Activated CD4-positive, alpha-beta T cell treated with anti-CD3 and anti-CD28 coated beads, Interleukin-2, amount 10 ng/mL, durations not matched to agents 24 days and 14 days (primary cell): ENCODE results near the gene PDE8B. TPM values are rescaled to one million over a fixed set of nuclear protein-coding genes. Genes with fewer than 3 reads are reported as not detected.
"Not testable (repeated sequence)": the region's sequence is repeated elsewhere in the genome, so short reads cannot be mapped to it uniquely, and the experiment has no call there.

Source experiments
- DNase-seq: peaks from one replicate; pipeline ENCODE4 v3.0.0; 2022
- H3K27ac Mint-ChIP-seq: one replicate; pipeline ENCODE4 v1.8.0; 2022; ENCODE audit warnings: mild to moderate bottlenecking, mixed read lengths
- H3K27me3 Mint-ChIP-seq: one replicate; pipeline ENCODE4 v1.8.0; 2022; ENCODE audit warnings: mixed read lengths
- H3K36me3 Mint-ChIP-seq: one replicate; pipeline ENCODE4 v1.8.0; 2022; ENCODE audit warnings: low read depth, mild to moderate bottlenecking, mixed read lengths
- H3K4me1 Mint-ChIP-seq: one replicate; pipeline ENCODE4 v1.8.0; 2021; ENCODE audit warnings: mixed read lengths
- H3K4me3 Mint-ChIP-seq: one replicate; pipeline ENCODE4 v1.8.0; 2022; ENCODE audit warnings: mild to moderate bottlenecking, moderate library complexity, mixed read lengths
- H3K9me3 Mint-ChIP-seq: one replicate; pipeline ENCODE4 v1.8.0; 2021; ENCODE audit warnings: mixed read lengths
- intact Hi-C: fragments of 100-400 bp; cut with micrococcal nuclease; formaldehyde crosslinking; loops from one replicate; pipeline ENCODE4 v1.15.1; 2023
- total RNA-seq: library from RNA; stranded (reverse); gene quantifications from 2 replicates; pipeline ENCODE4 v1.2.3, GENCODE V29; 2022

The PDE8B gene
- total RNA-seq, 1 donor from 2014 or later, result 0.19 TPM

DNA sequence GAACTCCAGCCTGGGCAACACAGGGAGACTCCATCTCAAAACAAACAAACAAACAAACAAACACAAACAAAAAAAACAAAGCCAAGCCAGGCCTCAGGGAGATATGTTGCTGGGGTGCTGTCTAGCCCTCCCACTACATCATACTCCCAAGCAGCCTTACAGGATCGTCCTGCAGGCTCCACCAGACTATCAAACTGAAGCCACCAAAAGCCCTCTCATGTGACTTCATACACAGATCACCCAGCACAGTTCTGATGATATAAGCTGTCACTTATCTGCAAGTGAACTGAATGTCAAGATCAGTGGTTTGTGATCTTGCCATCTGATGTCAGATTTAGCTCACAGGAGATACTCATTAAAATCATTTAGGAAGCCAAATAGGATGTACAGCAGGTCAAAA, 238.4 kb downstream of the PDE8B start:
- Mint-ChIP-seq H3K4me1 (no peaks in the 10 kb centered on the region), H3K27me3 (no peaks in the 10 kb centered on the region), H3K9me3 (peaks cover 4% of the 10 kb centered on the region), H3K4me3 (no peak overlapping the region), H3K36me3 (peaks cover 41% of the 10 kb centered on the region), H3K27ac (no peak overlapping the region)
- intact Hi-C loops, result no loop called here
- DNase-seq, result no peak

GRCh38 chr5:77449277-77449676, 238.8 kb downstream of the PDE8B start:
- H3K27me3 Mint-ChIP-seq, result no peaks in the 10 kb centered on the region
- peaks cover 4% of the 10 kb centered on the region for H3K9me3 Mint-ChIP-seq
- H3K4me3 Mint-ChIP-seq, result no peak overlapping the region
- no peaks in the 10 kb centered on the region for H3K4me1 Mint-ChIP-seq
- DNase-seq, result no peak
- no peak overlapping the region for H3K27ac Mint-ChIP-seq
- H3K36me3 Mint-ChIP-seq, result peaks cover 40% of the 10 kb centered on the region
- intact Hi-C loops, result no loop called here

GRCh38 chr5:77449981-77450380, 239.5 kb downstream of the PDE8B start:
- H3K27ac Mint-ChIP-seq, result no peak overlapping the region
- H3K27me3 Mint-ChIP-seq, result no peaks in the 10 kb centered on the region
- peaks cover 4% of the 10 kb centered on the region for H3K9me3 Mint-ChIP-seq
- no peaks in the 10 kb centered on the region for H3K4me1 Mint-ChIP-seq
- peaks cover 38% of the 10 kb centered on the region for H3K36me3 Mint-ChIP-seq
- intact Hi-C loops, result no loop called here
- DNase-seq, result no peak
- no peak overlapping the region for H3K4me3 Mint-ChIP-seq

DNA sequence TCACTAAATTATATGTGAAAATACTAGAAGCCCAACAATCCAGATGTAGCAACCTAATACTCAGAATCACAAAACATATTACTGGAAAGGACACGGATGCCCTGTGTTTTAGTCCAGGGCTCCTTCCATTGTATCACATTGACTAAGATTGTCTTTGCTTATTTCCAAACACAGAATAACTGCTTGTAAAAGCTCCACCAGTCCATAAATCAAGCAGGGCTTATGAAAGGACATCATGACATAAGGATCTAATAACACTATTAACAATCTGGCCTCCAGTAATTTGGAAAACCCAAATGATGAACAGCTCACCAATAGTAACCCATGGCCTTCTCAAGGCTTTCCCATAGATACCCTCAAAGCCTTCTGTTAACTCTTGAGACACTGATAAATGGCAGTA, 241.9 kb downstream of the PDE8B start:
- no peaks in the 10 kb centered on the region for H3K4me1 Mint-ChIP-seq
- peaks cover 21% of the 10 kb centered on the region for H3K36me3 Mint-ChIP-seq
- no peak overlapping the region for H3K4me3 Mint-ChIP-seq
- peaks cover 4% of the 10 kb centered on the region for H3K9me3 Mint-ChIP-seq
- intact Hi-C loops, result no loop called here
- no peak overlapping the region for H3K27ac Mint-ChIP-seq
- DNase-seq, result no peak
- H3K27me3 Mint-ChIP-seq, result no peaks in the 10 kb centered on the region

GRCh38 chr5:77454123-77454522, 243.6 kb downstream of the PDE8B start:
- Mint-ChIP-seq H3K4me3 (no peak overlapping the region), H3K36me3 (peaks cover 11% of the 10 kb centered on the region), H3K27ac (no peak overlapping the region), H3K27me3 (no peaks in the 10 kb centered on the region), H3K9me3 (peaks cover 4% of the 10 kb centered on the region), H3K4me1 (no peaks in the 10 kb centered on the region)
- intact Hi-C loops, result no loop called here
- DNase-seq, result no peak

DNA sequence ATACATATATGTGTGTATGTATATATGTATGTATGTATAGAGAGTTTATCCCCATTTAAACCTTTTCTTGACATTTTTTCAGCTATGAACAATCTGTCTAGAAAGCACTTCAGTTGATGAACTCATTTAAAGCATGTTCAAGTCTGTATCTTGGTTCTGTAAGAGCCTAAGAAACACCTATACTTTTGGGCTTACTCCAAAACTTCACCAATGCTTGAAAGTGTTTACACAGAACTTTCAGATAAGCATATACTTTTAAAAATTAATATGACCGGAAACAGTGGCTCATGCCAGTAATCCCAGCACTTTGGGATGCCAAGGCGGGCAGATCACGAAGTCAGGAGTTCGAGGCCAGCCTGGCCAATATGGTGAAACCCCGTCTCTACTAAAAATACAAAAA, 250.8 kb downstream of the PDE8B start:
- Mint-ChIP-seq H3K36me3 (no peaks in the 10 kb centered on the region), H3K4me1 (peaks cover 2% of the 10 kb centered on the region), H3K27me3 (no peaks in the 10 kb centered on the region), H3K9me3 (no peaks in the 10 kb centered on the region), H3K4me3 (no peak overlapping the region), H3K27ac (no peak overlapping the region)
- intact Hi-C loops, result no loop called here
- no peak for DNase-seq

DNA sequence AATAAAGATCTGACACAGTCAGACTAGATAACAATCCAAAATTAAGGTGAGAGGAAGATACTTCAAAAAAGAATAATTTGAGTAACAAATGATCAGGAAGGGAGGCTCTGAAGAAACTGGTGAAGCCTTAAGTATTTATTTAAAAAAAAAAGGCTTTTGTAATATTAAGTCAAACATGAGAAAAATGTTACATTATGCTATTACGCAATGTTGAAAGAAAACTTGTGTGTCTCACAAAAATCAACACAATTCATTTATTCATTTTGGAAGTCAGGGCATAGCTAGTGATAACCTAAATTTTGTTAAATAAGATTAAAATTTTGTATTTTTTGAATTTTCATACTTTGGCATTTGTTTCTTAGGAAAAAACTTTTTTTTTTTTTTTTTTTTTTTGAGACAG, 253.4 kb downstream of the PDE8B start:
- Mint-ChIP-seq H3K4me1 (peaks cover 2% of the 10 kb centered on the region), H3K27me3 (no peaks in the 10 kb centered on the region), H3K36me3 (peaks cover 6% of the 10 kb centered on the region), H3K9me3 (peaks cover 4% of the 10 kb centered on the region), H3K27ac (no peak overlapping the region), H3K4me3 (no peak overlapping the region)
- intact Hi-C loops, result no loop called here
- no peak for DNase-seq

- H3K27ac Mint-ChIP-seq, H3K4me3 Mint-ChIP-seq, intact Hi-C loops, H3K27me3 Mint-ChIP-seq, H3K9me3 Mint-ChIP-seq, DNase-seq, H3K4me1 Mint-ChIP-seq: not testable (repeated sequence)
- peaks cover 23% of the 10 kb centered on the region for H3K36me3 Mint-ChIP-seq
These were observed 258.4 kb downstream of the PDE8B start for GRCh38 chr5:77468875-77469274.

- Mint-ChIP-seq H3K36me3 (peaks cover 26% of the 10 kb centered on the region), H3K9me3 (peaks cover 14% of the 10 kb centered on the region)
- DNase-seq, H3K27ac Mint-ChIP-seq, H3K27me3 Mint-ChIP-seq, intact Hi-C loops, H3K4me1 Mint-ChIP-seq, H3K4me3 Mint-ChIP-seq: not testable (repeated sequence)
These were observed 264.6 kb downstream of the PDE8B start for GRCh38 chr5:77475041-77475440.

Other genes with a start within 250 kb of the PDE8B start
- 29.1 and 32.9 TPM in 2 replicates for gene AGGF1, start 180.3 kb upstream of the PDE8B start, total RNA-seq
- gene ZBED3, start 123.4 kb upstream of the PDE8B start, total RNA-seq, result 0.62 and 1.7 TPM in 2 replicates